Mammary microvascular endothelial cell (primary cell): ENCODE results near the gene AP3B1. TPM values are rescaled to one million over a fixed set of nuclear protein-coding genes. Genes with fewer than 3 reads are reported as not detected.

Experiments used
- total RNA-seq: library from RNA; depleted of rRNA; stranded (reverse); fragments of >200 nt; gene quantifications from 2 replicates; pipeline ENCODE4 v1.2.3, GENCODE V29; 2015

The AP3B1 gene
- 32.3 and 36.8 TPM in 2 replicates for total RNA-seq

GRCh38 chr5:78294248-78295034 is at the start of gene AP3B1:
TSS of gene AP3B1 (minus strand) at chr5:78294698. CDS start at chr5:78294579, 119 bp downstream.

Other genes with a start within 250 kb of the AP3B1 start
- gene SCAMP1, start 65.9 kb upstream of the AP3B1 start, total RNA-seq: 28.7 and 29.3 TPM in 2 replicates